ENCODE results near the gene DDX10. TPM values are rescaled to one million over a fixed set of nuclear protein-coding genes. Genes with fewer than 3 reads are reported as not detected.

Gene DDX10
- total RNA-seq, 4 donors from 2014 or later, result 5.5 to 25.0 (median 17.5) TPM

GRCh38 chr11:108713076-108713790 lies 48.4 kb downstream of the DDX10 start:
- intact Hi-C loops (cut with DNase I), result no loop called here
- H3K9me3 ChIP-seq, result peaks cover 0 to 20% (median 5%) of the 10 kb centered on the region in 3 donors
- DNase-seq, result no peak
- TF ChIP-seq CTCF (IDR thresholded peaks at IDR 0.05), result no peak
- no peak for TF ChIP-seq POLR2A (IDR thresholded peaks at IDR 0.05)
- peaks cover 0 to 79% (median 8%) of the 10 kb centered on the region in 3 donors for H3K36me3 ChIP-seq
- H3K4me1 ChIP-seq, result peaks cover 0 to 6% (median 0%) of the 10 kb centered on the region in 3 donors
- 86% methylated on average over 4 of the region's 4 CpGs for WGBS, 2 donors
- H3K27ac ChIP-seq, result no peak overlapping the region
- no peak overlapping the region for H3K4me3 ChIP-seq
- no peaks in the 10 kb centered on the region for H3K27me3 ChIP-seq

GRCh38 chr11:108715239-108715638 lies 50.4 kb downstream of the DDX10 start:
- intact Hi-C loops (cut with DNase I), result no loop called here

GRCh38 chr11:108718466-108718865 lies 53.6 kb downstream of the DDX10 start:
- H3K4me3 ChIP-seq, result no peak overlapping the region
- no peaks in the 10 kb centered on the region for H3K9me3 ChIP-seq
- peaks cover 0 to 13% (median 0%) of the 10 kb centered on the region in 3 donors for H3K4me1 ChIP-seq
- no peak for TF ChIP-seq POLR2A (IDR thresholded peaks at IDR 0.05)
- no peak for TF ChIP-seq CTCF (IDR thresholded peaks at IDR 0.05)
- peaks cover 0 to 67% (median 0%) of the 10 kb centered on the region in 3 donors for H3K36me3 ChIP-seq
- 47 to 56% methylated on average over 2 of the region's 2 CpGs for WGBS, 2 donors
- no peak overlapping the region for H3K27ac ChIP-seq
- H3K27me3 ChIP-seq, result no peaks in the 10 kb centered on the region
- DNase-seq, result no peak
- intact Hi-C loops (cut with DNase I), result no loop called here

More at GRCh38 chr11:108715239-108715638, 50.4 kb downstream of the DDX10 start:
- H3K9me3 ChIP-seq, result peaks cover 0 to 12% (median 0%) of the 10 kb centered on the region in 3 donors
- no peak for DNase-seq
- no peaks in the 10 kb centered on the region for H3K27me3 ChIP-seq
- no peak for TF ChIP-seq CTCF (IDR thresholded peaks at IDR 0.05)
- TF ChIP-seq POLR2A (IDR thresholded peaks at IDR 0.05), result no peak
- no peak overlapping the region for H3K27ac ChIP-seq
- 82 to 100% methylated on average over 2 of the region's 2 CpGs for WGBS, 2 donors
- H3K4me1 ChIP-seq, result peaks cover 0 to 13% (median 0%) of the 10 kb centered on the region in 3 donors
- H3K36me3 ChIP-seq, result peaks cover 0 to 70% (median 0%) of the 10 kb centered on the region in 3 donors
- no peak overlapping the region for H3K4me3 ChIP-seq

- intact Hi-C loops (cut with DNase I), result no loop called here
- DNase-seq, result no peak
- 57 to 58% methylated on average over 5 of the region's 5 CpGs for WGBS, 2 donors
- Histone ChIP-seq H3K4me3 (no peak overlapping the region), H3K9me3 (no peaks in the 10 kb centered on the region), H3K36me3 (peaks cover 0 to 41% (median 0%) of the 10 kb centered on the region in 3 donors), H3K27ac (no peak overlapping the region), H3K27me3 (no peaks in the 10 kb centered on the region), H3K4me1 (no peaks in the 10 kb centered on the region)
- no peak for TF ChIP-seq CTCF (IDR thresholded peaks at IDR 0.05)
- TF ChIP-seq POLR2A (IDR thresholded peaks at IDR 0.05), result no peak
Observed at GRCh38 chr11:108724974-108725689, 60.3 kb downstream of the DDX10 start.

Data from esophagus squamous epithelium (tissue), 5 donors.